HG02852 (cell line): ENCODE measurements around the gene CNFN.

ENCODE experiments used
- ATAC-seq: cut with Tn5 transposase; IDR thresholded peaks from one replicate; pipeline ENCODE4 v1.9.1; 2021; ENCODE audit warnings: mild to moderate bottlenecking, moderate library complexity; ENCODE audit not compliant: unreplicated experiment

The CNFN gene

DNA sequence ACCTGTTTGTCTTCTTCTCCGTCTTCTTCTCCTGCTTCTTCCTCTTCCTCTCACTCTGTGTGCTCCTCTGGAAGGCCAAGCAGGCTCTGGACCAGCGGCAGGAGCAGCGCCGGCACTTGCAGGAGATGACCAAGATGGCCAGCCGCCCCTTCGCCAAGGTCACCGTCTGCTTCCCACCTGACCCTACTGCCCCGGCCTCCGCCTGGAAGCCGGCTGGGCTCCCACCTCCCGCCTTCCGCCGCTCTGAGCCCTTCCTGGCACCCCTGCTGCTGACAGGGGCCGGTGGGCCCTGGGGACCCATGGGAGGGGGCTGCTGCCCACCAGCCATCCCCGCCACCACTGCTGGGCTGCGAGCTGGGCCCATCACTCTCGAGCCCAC, 13.9 kb downstream of the CNFN start:
- ATAC-seq = no peak

DNA sequence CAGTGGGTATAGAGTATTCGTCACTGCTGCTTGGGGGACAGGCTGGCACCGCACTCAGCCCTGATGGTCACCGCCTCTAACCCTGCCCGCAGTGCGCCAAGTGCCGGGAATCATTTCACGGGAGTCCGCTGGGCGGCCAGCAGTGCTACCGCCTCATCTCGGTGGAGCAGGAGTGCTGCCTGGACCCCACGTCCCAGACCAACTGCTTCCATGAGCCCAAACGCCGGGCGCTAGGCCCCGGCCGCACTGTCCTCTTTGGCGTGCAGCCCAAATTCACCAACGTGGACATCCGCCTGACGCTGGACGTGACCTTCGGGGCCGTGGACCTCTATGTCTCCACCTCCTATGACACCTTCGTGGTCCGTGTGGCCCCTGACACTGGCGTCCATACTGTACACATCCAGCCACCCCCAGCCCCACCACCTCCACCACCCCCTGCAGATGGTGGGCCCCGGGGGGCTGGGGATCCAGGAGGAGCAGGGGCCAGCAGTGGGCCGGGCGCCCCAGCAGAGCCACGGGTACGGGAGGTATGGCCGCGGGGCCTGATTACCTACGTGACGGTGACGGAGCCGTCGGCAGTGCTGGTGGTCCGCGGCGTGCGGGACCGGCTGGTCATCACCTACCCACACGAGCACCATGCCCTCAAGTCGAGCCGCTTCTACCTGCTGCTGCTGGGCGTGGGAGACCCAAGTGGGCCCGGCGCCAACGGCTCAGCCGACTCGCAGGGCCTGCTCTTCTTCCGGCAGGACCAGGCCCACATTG, 14.5 kb downstream of the CNFN start:
- no peak for ATAC-seq

DNA sequence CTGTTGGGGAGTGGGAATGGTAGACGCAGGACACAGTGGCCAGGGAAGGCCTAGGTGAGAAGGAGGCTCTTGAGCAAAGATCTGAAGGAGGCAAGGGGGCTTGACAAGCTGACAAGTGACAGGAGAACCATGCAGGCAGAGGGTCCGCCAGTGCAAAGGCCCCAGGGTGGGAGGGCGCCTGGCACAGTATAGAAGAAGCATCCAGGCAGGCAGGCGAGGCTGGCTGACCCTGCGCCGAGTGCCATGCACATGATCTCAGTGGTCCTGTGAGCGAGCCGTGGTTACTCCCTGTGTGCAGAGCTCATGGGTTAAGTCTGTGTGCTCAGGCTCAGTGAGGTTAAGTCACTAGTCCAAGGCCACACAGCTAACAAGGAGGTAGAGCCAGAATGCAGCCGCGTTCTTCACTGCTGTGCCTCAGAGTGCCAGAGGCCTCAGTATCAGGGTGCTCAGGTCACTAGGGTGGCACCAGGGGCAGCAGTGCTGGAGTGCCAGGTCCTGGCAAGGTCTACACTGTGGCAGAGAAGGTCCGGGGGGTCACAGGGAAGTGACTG, 15.2 kb downstream of the CNFN start:
- no peak for ATAC-seq

DNA sequence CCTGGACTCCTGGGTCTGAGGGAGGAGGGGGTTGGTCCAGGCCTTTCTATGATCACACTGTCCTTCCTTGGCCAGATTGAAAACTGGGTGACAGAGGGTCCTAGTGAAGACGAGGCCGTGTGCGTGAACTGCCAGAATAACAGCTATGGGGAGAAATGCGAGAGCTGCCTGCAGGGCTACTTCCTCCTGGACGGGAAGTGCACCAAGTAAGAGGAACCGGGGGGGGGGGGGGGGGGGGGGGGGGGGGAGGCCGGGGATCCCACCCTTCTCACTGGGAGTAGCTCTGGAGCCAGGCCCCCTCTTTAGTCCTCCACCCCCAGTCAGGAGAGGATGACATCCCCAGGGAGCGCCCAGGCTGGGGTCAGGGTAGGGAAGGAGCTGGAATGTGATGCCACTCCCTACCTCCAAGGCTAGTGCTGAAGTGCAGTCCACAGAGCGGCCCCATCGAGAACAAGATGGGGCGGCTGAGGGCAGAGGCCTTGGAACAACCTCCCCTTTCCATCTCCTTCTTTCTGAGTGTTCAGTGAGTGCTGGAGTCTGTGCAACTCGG, 19.4 kb downstream of the CNFN start:
- ATAC-seq = no peak

GRCh38 chr19:42370068-42370520, 20.0 kb downstream of the CNFN start:
- no peak for ATAC-seq

DNA sequence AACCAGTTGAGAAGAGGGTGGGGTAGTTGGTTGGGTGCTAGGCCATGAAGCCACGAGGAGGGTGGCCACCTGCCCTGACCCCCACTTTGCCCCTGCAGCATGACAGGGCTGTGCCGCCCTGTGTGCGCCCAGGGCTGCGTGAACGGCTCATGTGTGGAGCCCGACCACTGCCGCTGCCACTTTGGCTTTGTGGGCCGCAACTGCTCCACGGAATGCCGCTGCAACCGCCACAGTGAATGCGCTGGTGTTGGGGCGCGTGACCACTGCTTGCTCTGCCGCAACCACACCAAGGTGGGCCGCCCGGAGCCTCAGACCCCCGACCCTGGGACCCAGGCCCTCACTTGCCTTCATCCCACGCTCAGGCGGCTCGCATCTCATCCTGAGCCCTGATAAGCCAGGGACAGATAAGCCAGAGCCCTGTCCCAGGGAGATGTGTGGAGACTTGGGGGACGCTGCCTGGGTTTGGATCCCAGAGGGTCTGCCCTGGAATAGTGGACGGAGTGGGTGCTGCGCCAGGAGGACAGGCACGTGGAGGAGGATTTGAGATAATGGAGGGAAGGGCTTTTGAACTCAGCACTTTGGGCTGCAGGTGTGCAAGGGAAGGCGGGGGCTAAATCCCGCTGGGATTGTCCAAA, 20.5 kb downstream of the CNFN start:
- no peak for ATAC-seq

DNA sequence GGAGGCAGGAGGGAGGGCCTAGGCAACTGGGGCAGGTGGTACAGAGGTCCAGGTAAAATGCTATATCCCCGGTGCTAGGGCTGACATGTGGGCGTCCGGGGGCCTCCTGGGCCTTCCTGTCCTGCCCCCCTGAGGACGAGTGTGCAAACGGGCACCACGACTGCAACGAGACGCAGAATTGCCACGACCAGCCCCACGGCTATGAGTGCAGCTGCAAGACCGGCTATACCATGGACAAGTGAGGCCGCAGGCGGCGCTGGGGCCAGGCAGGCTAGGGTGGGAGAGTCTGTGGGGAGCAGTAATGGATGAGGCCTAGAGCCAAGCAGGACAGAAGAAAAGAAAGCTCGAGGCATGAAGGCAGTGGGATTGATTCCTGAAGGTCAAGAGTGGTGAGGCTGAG, 21.3 kb downstream of the CNFN start:
- ATAC-seq = no peak

DNA sequence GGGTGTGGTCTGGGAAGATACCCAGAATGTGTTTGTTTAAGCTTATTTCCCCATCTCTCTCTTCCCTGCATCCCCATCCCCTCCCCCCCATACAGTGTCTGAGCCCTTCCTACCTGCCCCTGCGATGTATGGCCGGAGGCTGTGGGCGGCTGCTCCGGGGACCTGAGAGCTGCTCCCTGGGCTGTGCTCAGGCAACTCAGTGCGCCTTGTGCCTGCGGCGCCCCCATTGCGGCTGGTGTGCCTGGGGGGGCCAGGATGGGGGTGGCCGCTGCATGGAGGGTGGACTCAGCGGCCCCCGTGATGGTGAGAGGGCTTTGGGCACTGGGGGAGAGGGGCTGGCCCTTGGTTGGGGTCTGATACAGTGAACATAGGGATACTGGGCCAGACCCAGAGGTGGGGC, 21.7 kb downstream of the CNFN start:
- no peak for ATAC-seq

DNA sequence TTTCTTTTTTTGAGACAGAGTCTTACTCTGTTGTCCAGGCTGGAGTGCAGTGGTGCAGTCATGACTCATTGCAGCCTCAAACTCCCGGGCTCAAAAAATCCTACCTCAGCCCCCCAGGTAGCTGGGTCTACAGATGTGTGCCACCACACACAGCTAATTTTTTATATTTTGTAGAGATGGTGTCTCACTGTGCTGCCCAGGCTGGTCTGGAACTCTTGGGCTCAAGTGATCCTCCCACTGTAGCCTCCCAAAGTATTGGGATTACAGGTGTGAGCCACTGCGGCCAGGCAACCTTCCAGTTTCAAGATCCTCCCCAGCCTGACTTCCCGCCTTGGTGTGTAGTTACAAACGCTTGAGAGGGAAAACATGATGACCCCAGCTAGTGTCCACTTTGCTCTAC, 22.2 kb downstream of the CNFN start:
- no peak for ATAC-seq

GRCh38 chr19:42366673-42367072, 23.4 kb downstream of the CNFN start:
- no peak for ATAC-seq

DNA sequence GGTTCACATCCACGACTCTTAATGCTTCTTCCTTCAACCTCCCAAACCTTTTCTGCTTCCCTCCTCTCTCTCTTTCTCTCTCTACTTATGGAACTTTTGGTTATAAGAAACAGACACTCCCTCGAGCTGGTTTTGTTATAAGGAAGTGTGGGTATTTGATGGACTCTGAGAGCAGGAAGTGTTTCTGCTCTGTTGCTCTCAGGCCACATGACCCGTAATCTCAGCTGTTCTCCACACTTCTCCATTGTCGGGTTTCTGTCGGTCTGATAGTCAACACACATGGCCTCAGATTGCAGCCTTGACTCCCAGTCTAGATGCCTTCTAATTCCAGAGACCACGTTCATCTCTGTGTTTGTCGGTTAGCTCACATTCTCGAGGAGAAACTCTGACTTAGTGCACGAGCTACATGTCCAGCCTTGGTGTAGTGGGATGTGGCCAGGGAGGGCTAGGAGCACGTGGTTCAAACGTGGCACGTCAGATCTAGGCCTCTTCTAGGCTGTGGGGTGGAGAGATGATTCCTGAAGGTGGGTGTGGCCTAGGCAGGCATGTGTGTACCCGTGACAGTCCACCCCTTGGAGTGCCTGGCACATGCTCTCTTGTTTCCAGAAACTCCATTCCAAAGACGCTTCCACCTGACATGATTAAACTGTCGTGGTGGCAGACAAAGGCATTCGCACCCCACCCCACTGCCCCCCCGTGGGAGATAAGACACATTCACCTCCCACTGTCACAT, 26.3 kb downstream of the CNFN start:
- no peak for ATAC-seq

DNA sequence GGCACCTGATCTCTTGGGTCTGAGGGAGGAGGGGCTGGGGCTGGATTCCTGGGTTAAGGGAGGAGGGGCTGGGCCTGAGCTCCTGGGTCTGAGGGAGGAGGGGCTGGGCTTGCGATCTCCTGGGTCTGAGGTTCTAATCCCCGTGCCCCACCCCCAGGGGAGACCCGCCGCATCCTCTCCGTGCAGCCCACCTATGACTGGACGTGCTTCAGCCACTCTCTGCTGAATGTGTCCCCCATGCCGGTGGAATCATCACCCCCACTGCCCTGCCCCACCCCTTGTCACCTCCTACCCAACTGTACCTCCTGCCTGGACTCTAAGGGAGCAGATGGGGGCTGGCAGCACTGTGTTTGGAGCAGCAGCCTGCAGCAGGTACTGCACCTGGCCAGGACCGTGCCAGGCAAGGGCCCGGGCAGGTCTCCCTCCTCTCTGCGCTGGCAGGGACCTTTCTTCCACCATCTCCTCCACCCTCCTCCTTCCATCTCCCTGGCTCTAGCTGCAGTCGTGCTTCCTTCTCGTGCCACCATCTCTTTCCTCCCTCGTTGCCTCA, 27.1 kb downstream of the CNFN start:
- ATAC-seq = no peak

- ATAC-seq = no peak
These were observed 27.8 kb downstream of the CNFN start for GRCh38 chr19:42362342-42362741.

GRCh38 chr19:42361545-42361910, 28.6 kb downstream of the CNFN start:
- ATAC-seq = no peak

DNA sequence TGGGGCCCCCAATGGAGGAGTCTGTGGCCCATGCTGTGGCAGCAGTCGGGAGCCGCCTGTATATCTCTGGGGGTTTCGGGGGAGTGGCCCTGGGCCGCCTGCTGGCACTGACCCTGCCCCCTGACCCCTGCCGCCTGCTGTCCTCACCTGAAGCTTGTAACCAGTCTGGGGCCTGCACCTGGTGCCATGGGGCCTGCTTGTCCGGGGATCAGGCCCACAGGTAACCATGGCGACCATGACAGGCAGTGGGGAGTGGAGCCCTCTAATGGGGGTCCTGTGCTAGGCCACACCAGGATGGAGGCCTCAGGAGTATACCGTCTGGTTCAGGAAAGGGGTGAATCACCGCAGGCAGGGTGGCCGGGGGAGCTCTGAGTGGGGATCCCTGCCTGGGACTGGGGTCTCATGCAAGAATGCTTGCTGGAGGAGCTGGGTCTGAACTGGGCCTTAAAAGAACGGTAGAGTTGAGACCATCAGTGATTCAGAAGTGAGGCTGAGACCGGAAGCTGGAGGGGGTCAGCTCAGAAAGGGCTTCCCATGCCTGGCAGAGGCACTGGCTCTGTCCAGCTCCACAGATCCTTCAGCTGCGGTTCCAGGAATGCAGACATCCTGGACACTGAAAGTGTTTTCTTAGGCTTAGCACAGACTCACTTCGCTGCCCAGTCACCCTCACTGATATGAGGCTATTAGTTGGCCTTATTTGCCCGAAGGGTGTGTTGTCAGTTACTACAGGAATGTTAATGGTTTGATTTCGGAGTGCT, 29.1 kb downstream of the CNFN start:
- ATAC-seq = no peak

GRCh38 chr19:42357290-42357689, 32.8 kb downstream of the CNFN start:
- no peak for ATAC-seq

- ATAC-seq = no peak
These were observed 33.4 kb downstream of the CNFN start for GRCh38 chr19:42356686-42357085.

DNA sequence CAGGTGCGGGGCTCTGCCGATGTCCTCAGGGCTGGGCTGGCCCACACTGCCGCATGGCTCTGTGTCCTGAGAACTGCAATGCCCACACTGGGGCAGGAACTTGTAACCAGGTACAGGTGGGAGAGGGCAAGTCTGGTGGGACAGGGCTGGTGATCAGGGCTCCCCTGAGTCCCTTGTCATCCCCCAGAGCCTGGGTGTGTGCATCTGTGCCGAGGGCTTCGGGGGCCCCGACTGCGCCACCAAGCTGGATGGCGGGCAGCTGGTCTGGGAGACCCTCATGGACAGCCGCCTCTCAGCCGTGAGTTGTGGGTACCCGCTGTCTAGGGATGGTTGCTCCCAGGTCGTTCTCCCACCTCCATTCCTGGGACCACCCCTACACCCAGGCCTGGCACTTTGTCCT, 34.2 kb downstream of the CNFN start:
- no peak for ATAC-seq

DNA sequence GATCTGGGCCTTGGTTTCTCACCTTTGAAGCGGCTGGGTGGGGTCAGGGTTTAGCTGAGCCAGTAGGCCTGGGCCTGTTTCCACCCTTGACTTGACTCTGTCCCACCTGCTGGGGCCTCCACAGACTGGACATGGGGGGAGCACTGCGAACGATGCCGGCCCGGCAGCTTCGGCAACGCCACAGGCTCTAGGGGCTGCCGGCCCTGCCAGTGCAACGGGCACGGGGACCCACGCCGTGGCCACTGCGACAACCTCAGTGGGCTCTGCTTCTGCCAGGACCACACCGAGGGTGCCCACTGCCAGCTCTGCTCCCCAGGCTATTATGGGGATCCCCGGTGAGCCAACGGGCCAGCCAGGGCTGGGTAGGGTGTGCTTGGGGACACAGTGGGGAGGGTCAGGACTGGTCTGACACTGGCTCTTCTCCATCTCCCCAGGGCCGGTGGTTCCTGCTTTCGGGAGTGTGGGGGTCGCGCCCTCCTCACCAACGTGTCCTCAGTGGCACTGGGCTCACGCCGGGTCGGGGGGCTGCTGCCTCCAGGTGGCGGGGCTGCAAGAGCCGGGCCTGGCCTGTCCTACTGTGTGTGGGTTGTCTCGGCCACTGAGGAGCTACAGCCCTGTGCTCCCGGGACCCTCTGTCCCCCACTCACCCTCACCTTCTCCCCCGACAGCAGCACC, 36.6 kb downstream of the CNFN start:
- no peak for ATAC-seq
